Myocyte (in vitro differentiated cells): ENCODE data around the gene FAM222A. TPM values are rescaled to one million over a fixed set of nuclear protein-coding genes. Genes with fewer than 3 reads are reported as not detected.

Experiments used
- DNase-seq: peaks from one replicate; pipeline ENCODE4 v3.0.0-alpha.2; 2012; ENCODE audit warnings: low read depth
- total RNA-seq: library from RNA; depleted of rRNA; stranded (reverse); fragments of >200 nt; gene quantifications from 2 replicates; pipeline ENCODE4 v1.2.3, GENCODE V29; 2014

The FAM222A gene
- total RNA-seq, 1 donor from 2014 or later = 5.7 TPM

DNA sequence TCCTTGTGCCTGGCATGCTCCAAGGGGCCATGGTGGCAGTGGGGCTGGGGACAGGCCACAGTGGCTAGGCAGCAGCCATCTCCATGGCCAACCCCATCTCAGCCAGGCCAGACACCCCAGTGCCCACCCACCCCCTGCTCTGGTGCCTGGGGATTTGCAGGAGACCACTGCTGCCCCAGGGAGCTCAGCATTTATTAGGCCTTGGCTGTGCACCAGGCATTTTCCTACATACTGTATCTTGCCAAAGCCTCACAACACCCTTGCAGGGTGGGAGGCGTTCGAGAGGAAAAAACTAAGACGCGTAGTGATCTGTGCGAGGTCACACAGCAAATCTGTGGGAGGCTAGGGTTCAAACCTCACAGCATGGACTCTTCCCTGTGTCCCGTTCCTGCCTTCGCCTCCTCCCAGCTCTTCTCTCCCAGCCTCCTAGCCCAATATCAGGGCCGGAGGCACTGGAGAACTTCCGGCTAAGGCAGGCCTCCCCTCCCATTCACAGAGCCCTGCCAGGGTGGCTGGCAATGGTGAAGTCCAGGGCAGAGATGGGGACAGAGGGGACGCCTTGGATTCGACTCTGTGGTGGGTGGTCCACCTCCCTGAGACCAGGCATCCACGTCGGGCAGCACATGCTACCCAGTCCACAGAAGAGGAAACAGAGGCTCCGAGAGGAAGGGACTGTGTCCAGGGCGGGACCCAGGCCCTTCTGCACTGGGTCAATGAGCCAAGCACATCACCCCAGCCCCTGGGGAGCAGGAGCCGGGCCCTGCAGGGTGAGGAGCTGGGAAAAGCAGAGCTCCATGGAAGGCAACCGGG, 57.4 kb downstream of the FAM222A start:
- DNase-seq = no peak

DNA sequence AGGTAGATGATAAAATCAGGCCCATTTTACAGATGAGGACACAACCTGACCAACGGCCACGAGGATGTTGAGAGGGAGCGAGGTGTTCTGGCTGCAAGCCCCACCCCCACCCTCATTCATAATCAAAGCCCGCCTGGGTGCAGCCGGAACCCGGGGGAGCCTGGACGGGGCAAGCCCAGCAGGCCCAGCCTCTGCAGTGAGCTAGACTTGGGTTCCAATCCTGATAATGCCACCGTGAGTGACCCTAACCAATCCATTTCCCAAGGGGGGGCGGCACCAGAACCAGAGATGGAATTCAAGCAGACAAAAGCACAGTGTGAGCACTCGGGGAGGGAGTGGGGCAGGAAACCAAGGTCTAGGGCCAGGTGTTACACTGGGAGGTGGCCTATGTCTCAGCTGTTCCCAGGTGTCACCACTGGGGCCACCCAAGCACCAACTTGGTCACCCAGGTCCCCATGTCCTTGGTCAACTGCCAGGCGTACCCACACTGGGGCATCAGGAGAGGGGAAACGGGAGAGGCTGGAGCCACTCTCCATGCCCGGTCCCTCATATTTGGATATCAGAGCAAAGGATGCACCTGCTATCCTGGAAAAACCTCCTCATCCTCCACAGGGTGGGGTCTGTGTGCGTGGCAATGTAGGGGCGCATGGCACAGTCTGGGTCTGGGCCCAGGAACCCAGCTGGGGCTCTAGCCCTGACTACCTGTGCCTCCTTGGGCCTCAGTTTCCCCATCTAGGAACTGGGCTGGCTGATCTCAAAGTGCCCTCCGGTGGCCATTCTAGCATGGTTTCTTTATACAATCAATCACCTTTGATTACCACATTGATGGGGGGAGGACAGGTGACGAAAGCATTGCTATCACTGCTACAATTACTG, 58.4 kb downstream of the FAM222A start:
- no peak for DNase-seq

- no peak for DNase-seq
Measured at GRCh38 chr12:109772622-109773321, 59.1 kb downstream of the FAM222A start.

- DNase-seq = no peak
Measured at GRCh38 chr12:109773384-109774011, 59.9 kb downstream of the FAM222A start.

- DNase-seq = peak; percentile 75
Measured at GRCh38 chr12:109775172-109775881, 61.7 kb downstream of the FAM222A start.

DNA sequence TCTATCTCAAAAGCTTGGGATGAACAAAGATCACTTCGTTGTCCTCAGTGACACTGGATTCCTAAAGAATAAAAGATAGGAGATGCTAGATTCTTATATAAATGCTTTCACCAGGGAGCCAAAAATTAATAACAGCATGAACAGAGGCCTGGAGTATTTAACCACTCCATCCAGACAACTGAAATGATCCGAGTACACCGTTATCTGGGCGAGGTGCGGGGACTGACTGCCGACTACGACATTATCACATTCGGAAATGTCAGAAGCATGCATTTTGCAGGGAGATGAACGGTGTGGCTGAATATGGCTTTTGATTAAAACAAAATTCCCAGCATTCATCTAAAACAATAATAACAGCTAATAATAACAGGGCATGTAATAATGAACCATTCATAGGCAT, 63.0 kb downstream of the FAM222A start:
- DNase-seq = no peak

DNA sequence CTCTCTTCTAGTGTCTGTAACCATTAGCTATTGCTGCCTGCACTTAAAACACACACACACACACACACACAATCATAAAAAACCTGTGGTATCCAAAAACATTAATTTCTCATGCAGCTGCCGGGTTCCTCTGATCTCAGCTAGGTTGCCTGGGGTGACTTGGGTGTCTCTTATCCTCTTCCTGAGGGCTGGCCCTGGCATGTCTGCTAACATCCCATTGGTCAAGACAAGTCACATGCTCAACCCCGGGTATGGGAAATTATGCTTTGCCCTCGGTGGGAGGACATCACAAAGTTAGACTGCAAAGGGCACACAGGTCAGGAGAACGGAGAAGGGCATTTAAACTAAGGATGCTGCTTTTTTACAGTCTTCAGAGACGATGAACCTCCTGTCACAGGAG, 63.9 kb downstream of the FAM222A start:
- no peak for DNase-seq

DNA sequence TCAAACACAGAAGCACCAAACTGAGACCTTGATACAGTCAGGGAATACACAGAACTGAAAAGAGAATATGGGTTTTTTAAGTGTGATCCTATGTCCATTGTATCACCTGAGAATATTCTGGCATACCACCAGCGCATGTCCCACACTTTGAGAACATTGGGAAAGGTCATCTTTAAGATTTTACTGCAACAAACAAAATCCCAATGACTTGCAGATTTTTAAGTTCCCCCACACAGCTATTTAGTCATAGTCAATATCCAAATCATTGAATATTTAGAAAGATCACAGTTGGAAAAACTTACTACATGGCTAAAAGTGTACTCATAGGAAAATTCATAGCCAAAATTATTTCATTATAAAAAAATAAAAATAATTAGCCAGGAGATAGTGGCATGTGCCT, 65.1 kb downstream of the FAM222A start:
- DNase-seq = no peak

GRCh38 chr12:109779382-109779781, 65.8 kb downstream of the FAM222A start:
- DNase-seq = no peak

DNA sequence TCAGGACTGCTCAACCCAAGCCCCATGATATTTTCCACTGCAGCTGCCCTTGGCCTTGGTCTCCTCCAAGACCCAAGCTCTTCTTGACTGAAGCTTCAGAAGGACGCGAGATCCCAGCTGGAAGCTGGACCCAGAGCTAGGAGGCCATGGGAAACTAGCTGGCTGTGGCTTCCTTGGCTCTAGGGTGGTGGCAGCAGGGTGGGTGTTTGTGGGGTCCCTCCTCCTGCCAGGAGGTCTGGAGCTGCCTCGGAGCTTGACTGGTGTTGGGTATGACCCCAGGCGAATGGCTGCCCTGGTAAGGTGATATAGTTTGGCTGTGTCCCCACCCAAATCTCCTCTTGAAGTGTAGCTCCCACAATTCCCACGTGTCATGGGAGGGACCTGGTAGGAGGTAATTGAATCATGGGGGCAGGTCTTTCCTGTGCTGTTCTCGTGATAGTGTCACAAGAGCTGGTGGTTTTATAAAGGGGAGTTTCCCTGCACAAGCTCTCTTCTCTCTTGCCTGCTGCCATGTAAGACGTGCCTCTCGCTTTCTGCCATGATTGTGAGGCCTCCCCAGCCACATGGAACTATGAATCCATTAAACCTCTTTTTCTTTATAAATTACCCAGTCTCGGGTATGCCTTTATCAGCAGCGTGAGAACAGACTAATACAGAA, 68.2 kb downstream of the FAM222A start:
- DNase-seq = no peak

DNA sequence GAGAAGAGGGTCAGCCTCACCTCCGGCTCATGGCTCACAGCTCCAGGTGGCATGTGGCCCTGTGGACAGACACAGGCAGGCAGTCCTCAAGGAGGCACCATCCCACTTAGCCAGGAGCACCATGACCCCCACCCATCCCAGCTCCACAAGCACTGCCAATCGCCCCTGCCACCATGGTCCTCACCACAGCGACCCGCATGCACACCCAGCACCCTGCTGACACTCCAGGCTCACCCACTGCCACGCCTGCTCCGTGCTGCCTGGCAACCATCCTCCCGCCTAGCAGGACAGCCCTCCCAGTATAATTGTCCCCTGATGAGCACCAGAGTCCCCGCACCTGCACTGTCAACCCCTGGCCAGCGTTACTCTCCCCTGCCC, 68.7 kb downstream of the FAM222A start:
- no peak for DNase-seq

DNA sequence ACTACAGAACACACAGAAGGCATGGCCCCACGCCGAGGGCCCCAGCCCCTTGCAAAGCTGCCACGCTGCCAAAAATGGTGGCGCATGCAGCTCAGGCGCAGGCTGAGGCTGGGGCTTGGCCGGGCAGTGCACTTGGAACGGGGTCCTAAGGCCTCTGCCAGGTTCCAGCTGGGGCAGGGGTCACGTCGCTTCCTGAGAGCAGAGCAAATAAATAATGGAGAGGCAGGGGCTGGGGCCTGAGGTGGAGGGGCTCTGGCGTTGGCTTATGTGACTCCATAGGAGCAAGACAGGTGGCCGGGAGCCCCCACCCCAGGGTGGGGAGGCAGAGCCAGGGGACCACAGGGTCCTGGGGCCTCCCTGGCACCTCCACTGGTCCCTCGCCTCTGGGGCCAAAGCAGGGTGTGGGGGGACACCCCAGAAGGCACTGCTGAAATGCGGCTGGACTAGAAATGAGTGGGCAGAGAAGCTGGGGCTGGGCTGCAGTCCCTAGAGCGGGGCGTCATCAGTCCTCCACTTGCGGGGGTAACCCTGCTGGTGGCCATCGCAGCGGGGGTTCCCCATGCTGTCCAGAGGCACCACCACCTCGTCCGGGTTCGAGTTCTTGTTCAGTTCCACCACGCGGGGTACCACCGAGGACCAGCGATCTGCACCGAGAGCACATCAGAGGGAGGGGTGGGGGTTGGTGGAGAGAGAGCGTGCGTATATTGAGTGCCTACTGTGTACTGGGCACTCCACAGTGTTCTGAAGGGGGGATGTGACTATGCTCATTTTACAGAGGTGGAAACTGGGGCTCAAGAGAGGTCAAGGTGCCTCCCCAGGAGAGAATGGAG, 69.7 kb downstream of the FAM222A start:
- DNase-seq = no peak

DNA sequence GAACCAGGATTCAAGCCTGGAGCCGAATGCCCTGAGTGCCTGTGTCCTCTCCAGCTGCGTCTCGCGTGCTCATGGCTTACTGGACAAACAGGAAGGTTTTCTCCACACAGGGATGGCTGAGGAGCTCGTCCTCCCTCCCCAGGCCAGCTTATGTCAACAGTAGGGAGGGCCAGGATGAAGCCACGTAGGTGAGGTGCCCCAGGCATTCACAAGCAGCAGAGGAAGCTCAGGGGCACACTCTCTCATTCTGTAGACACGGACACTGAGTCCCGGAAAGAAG, 70.3 kb downstream of the FAM222A start:
- no peak for DNase-seq

GRCh38 chr12:109785854-109786253, 72.2 kb downstream of the FAM222A start:
- no peak for DNase-seq

GRCh38 chr12:109786799-109787198, 73.2 kb downstream of the FAM222A start:
- no peak for DNase-seq

- no peak for DNase-seq
Measured at GRCh38 chr12:109789526-109790048, 76.0 kb downstream of the FAM222A start.

DNA sequence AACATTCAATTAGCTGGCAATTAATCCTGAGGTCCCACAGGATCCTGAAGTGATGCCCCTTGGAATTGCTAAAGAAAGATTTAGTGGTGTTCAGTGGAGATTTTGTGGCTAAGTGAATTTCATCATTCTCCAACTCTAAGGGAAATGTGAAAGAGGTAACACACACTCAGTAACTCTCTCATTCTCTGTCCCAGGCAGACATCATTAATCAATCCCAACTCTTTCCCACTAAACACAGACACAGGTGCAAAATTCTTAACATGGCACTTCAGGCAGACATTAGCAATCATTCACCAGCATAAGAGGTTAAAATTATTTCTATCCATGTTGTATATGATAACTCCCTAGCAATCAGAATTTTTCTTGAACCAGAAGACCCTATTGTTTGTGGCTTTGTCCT, 79.4 kb downstream of the FAM222A start:
- DNase-seq = no peak

DNA sequence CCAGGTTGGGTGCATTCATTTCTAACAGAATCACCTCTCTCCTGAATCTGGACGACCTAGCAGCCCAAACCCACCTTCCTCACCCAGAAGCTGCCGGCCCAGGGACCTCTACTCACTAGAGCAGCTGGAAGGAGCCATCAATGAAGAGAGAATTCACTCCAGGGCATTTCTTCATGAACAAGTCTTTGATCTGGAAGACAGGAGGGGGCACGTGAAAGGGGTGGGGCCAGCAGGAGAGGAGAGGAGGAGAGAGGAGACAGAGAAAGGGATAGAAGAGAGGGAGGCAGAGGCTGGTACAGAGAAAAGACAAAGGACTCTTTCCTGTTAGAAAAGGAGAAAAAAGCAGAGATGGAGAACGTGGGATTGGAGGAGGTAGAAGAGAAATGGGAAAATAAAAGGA, 79.8 kb downstream of the FAM222A start:
- DNase-seq = no peak

GRCh38 chr12:109793826-109794501, 80.3 kb downstream of the FAM222A start:
- DNase-seq = no peak
